Activated CD8-positive, alpha-beta memory T cell treated with anti-CD3 and anti-CD28 coated beads for 24 hours (primary cell): ENCODE data around the gene CD81.
"Not testable (repeated sequence)": the region's sequence is repeated elsewhere in the genome, so short reads cannot be mapped to it uniquely, and the experiment has no call there.

Source experiments
- DNase-seq: peaks from one replicate; pipeline ENCODE4 v3.0.0-alpha.2; 2020

CD81 gene

GRCh38 chr11:2357651-2358050 lies 19.5 kb upstream of the CD81 start:
- not testable (repeated sequence) for DNase-seq

GRCh38 chr11:2358754-2359442 lies 18.2 kb upstream of the CD81 start:
- DNase-seq, result no peak

GRCh38 chr11:2359557-2359956 lies 17.6 kb upstream of the CD81 start:
- DNase-seq, result no peak

GRCh38 chr11:2360081-2360642 lies 16.9 kb upstream of the CD81 start:
- no peak for DNase-seq

- DNase-seq, result no peak
Observed at GRCh38 chr11:2361565-2361964, 15.5 kb upstream of the CD81 start.

GRCh38 chr11:2362414-2362813 lies 14.7 kb upstream of the CD81 start:
- DNase-seq, result no peak

GRCh38 chr11:2363130-2363529 lies 14.0 kb upstream of the CD81 start:
- DNase-seq, result no peak

- DNase-seq, result no peak
Observed at GRCh38 chr11:2363577-2364370, 13.3 kb upstream of the CD81 start.

- DNase-seq, result not testable (repeated sequence)
Observed at GRCh38 chr11:2364386-2364785, 12.7 kb upstream of the CD81 start.

- DNase-seq, result no peak
Observed at GRCh38 chr11:2365571-2366210, 11.4 kb upstream of the CD81 start.

GRCh38 chr11:2366276-2366675 lies 10.8 kb upstream of the CD81 start:
- DNase-seq, result no peak

- DNase-seq, result no peak
Observed at GRCh38 chr11:2366733-2367132, 10.4 kb upstream of the CD81 start.

- no peak for DNase-seq
Observed at GRCh38 chr11:2367266-2368160, 9.6 kb upstream of the CD81 start.

- DNase-seq, result no peak
Observed at GRCh38 chr11:2368178-2368850, 8.8 kb upstream of the CD81 start.

- no peak for DNase-seq
Observed at GRCh38 chr11:2368851-2369180, 8.3 kb upstream of the CD81 start.

GRCh38 chr11:2369320-2369719 lies 7.8 kb upstream of the CD81 start:
- DNase-seq, result no peak

GRCh38 chr11:2369896-2370295 lies 7.2 kb upstream of the CD81 start:
- no peak for DNase-seq

- DNase-seq, result no peak
Observed at GRCh38 chr11:2374456-2375201, 2.5 kb upstream of the CD81 start.

GRCh38 chr11:2375341-2375853 lies 1.7 kb upstream of the CD81 start:
- no peak for DNase-seq

- no peak for DNase-seq
Observed at GRCh38 chr11:2375964-2376551, 1.1 kb upstream of the CD81 start.
